Stromal cell of bone marrow (primary cell): ENCODE measurements around the gene CPT1A.

ENCODE experiments used
- DNase-seq: peaks from one replicate; pipeline ENCODE4 v3.0.0-alpha.2; 2012; ENCODE audit warnings: low read depth

The CPT1A gene

GRCh38 chr11:68757711-68758110, 84.0 kb downstream of the CPT1A start:
- no peak for DNase-seq

- no peak for DNase-seq
These were observed 85.4 kb downstream of the CPT1A start for GRCh38 chr11:68756171-68756766.

DNA sequence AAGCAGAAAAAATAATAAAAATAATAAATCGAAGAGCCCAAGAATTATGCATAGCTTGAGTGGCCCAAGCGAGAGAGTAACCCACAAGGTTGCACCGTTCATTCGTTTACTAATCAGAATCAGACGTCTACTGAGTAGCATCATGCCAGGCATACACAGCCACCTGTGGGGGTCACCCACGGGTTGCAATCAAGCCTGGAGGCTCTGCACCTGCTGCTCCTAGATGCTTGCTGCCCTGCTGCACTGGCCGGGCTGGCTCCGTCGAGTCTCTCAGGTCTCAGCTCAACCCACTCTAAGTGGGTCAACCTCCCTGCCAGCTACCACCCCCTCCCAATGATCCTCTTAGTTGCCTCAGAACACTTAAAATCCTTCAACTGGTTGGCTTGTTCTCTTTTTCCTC, 88.4 kb downstream of the CPT1A start:
- DNase-seq, result no peak

- DNase-seq, result no peak
These were observed 90.3 kb downstream of the CPT1A start, which contains the start of gene TESMIN for GRCh38 chr11:68751331-68751856. TSS of gene TESMIN (minus strand) at chr11:68751520. CDS start at chr11:68750660, 860 bp downstream.

DNA sequence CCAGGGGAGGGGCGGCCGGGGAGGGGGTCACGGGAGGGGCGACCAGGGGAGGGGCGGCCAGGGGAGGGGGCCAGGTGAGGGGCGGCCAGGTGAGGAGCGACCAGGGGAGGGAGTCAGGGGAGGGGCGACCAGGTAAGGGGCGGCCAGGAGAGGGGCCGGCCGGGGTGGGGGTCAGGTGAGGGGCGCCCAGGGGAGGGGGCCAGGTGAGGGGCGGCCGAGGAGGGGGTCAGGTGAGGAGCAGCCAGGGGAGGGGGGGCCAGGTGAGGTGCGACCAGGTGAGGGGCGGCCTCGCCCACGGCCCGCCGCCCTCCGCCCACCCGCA, 90.8 kb downstream of the CPT1A start:
- no peak for DNase-seq

GRCh38 chr11:68750195-68751003, 91.3 kb downstream of the CPT1A start:
- DNase-seq, result no peak

DNA sequence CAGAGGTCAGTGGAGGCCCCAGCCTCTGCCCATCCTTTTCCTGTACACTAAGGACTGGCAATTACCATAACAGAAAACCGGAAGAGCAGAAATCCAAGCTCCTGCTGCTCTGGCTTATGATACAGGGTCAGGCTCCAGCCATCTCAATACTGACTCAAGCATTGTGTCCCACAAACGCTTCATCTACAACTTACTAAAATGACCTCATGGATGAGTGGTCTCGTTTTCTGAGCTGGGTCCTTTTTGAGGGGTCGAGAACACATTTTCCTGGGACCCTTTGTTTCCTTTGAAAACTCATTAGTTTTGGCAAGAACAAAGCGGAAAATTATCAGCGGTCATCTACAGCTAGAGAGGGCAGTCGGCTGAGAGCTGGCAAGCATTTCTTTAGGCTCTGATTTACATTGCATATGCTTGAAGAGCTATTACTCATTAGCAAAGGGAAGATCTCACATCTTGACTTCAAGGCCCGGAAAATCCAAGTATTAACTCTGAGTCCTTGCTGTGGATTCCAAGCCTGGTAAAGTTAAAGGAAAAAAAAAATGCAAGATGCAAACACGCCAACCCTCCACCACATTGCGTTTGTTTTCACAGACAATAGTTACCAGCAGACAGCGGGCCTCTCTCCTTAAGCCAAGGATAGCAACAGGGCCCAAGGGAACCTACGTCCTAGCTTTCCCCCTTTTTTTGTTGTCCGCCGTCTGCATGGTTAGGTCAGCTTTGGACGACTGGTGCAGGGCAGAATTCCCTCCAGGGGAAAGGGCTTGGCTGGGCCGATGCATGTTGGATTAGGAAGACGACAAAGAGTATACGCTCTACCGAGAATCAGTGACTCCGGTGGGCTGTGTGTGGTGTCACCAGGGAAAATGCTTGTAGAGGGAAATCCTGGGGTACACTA, 92.2 kb downstream of the CPT1A start:
- DNase-seq, result no peak

- no peak for DNase-seq
These were observed 93.7 kb downstream of the CPT1A start for GRCh38 chr11:68748061-68748460.

GRCh38 chr11:68743539-68743938, 98.2 kb downstream of the CPT1A start:
- no peak for DNase-seq

- no peak for DNase-seq
These were observed 100.3 kb downstream of the CPT1A start for GRCh38 chr11:68741463-68741862.

- no peak for DNase-seq
These were observed 106.1 kb downstream of the CPT1A start for GRCh38 chr11:68735646-68736045.

DNA sequence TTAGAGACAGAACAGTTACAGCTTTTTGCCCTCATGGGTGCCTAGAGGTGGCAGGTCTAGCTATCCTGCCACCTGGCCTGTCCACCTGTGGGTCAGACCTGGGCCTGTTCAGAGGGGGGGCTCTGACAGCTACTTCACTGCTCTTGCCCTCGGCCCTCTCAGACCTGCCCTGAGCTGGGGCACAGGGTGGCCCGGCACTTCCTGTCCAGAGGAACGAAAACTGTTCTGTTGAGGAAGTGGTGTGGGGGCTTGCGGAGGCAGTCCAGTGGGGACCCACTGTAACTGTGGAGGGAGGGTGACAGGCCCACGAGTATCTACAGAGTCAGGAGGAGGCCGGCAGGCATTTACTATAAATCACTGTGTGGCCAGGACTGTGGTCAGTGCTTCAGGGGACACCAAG, 106.6 kb downstream of the CPT1A start:
- no peak for DNase-seq

GRCh38 chr11:68734111-68734510, 107.6 kb downstream of the CPT1A start:
- DNase-seq, result no peak

DNA sequence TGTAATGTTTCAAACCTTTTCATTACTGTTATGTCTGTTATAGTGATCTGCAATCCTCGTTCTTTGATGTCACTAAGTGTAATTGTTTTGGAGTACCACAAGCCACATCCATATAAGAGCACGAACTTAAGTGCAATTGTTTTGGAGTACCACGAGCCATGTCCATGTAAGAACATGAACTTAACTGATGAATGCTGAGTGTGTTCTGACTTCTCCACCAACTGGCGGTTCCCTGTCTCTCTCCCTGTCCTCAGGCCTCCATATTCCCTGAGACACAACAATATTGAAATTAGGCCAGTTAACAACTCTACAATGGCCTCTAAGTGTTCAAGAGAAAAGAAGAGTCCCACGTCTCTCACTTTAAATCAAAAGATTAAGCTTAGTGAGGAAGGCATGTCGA, 113.9 kb downstream of the CPT1A start:
- no peak for DNase-seq

GRCh38 chr11:68724293-68724692, 117.4 kb downstream of the CPT1A start:
- DNase-seq, result no peak

- no peak for DNase-seq
These were observed 119.6 kb downstream of the CPT1A start for GRCh38 chr11:68722143-68722542.

GRCh38 chr11:68721075-68721474, 120.6 kb downstream of the CPT1A start:
- DNase-seq, result no peak

- no peak for DNase-seq
These were observed 126.1 kb downstream of the CPT1A start for GRCh38 chr11:68715456-68716122.

DNA sequence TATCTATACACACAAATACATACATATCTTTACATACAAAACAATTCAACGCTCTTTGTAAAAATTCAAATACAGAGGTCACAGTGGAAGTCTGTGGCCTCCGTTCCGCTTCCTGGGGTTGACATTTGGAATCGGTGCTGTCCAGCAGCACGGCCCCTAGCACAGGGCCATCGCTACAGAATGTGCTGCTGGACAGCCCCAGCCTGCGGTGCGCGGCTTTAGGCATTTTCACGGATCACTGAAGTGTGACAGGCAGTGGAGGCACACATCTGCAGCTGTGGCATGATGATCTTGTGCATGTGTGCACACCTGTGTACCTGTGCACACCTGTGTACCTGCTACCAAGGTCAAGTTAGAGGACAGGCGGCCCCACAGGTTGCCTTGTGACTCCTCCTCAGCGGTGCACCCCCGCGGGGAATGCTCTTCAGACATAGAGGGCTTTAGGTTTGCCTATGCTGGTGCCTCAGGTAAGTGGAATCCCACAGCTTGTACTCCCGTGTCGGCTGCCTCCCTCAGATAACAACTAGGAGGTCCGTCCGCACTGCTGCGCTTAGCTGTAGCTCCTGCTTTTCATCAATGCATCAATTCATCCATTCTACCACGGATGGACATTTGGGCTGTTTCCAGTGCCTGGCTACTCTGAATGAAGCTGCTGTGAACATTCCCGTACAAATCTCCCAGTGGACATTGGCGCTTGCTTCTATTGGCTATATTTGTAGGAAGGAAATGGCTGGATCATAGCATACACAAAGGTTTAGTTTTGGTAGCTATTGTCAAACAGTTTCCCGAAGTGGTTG, 127.5 kb downstream of the CPT1A start:
- DNase-seq, result no peak

DNA sequence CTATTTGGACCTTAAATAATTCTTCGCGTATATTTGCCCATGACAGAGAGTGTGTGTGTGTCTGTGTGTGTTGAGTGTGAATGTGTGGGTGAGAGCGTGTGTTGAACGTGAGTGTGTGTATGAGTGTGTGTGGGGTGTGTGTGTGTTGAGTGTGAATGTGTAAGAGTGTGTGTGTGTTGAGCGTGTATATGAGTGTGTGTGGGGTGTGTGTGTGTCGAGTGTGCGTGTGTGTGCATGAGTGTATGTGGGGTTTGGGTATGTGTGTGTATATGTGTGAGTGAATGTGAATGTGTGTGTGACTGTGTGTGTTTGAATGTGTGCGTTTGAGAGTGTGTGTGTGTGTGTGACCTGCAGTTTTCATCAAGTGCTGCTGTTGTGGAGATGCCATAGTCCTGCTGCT, 130.6 kb downstream of the CPT1A start:
- DNase-seq, result no peak

DNA sequence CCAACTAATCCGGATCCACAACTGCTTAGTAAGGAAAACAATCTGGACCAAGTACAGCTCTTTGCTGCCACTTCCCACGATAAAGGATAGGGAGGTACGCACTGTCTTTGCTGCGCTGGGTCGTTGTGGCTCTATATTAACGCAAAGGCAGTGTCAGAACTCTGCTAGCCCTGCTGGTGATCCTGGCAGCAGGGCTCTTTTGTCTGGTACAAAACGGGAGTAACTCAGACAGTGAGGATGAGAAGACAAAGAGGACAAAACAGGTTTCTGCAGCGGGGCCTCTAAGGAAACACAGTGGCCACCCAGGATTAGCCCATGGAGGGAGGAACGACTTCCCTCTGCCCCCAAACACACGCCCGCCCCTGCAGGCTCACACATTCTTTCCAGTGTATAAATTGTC, 131.3 kb downstream of the CPT1A start:
- DNase-seq, result no peak
